Mesenchymal stem cell (in vitro differentiated cells and primary cell): ENCODE measurements around the gene GRID2.

ENCODE experiments used
- DNase-seq: peaks from one replicate; pipeline ENCODE4 v3.0.0-alpha.2; 2013
- H2AFZ ChIP-seq: one replicate; pipeline ENCODE4 v1.6.1; 2013; ENCODE audit warnings: low read depth, mild to moderate bottlenecking, control low read depth, inconsistent platforms, low read length, moderate library complexity
- H2AK5ac ChIP-seq: 2 replicates; pipeline ENCODE4 v1.6.1; 2013; ENCODE audit warnings: low read length, moderate library complexity, mild to moderate bottlenecking, inconsistent platforms; ENCODE audit not compliant: severe bottlenecking
- H2BK120ac ChIP-seq: one replicate; pipeline ENCODE4 v1.6.1; 2013; ENCODE audit warnings: low read depth, mild to moderate bottlenecking, inconsistent platforms, low read length, moderate library complexity
- H2BK12ac ChIP-seq, 2 experiments: one replicate each; pipeline ENCODE4 v1.6.1; 2013; ENCODE audit warnings: inconsistent platforms in 2 of 2, low read length in 2 of 2, mild to moderate bottlenecking in 2 of 2, moderate library complexity in 2 of 2, control low read depth in 1 of 2
- H2BK15ac ChIP-seq: one replicate; pipeline ENCODE4 v1.6.1; 2013; ENCODE audit warnings: mild to moderate bottlenecking, low read depth, inconsistent platforms; ENCODE audit not compliant: poor library complexity, severe bottlenecking
- H2BK5ac ChIP-seq: 2 replicates; pipeline ENCODE4 v1.6.1; 2013; ENCODE audit warnings: low read depth, mild to moderate bottlenecking, low read length, control low read depth, inconsistent platforms; ENCODE audit not compliant: poor library complexity, severe bottlenecking
- H3K14ac ChIP-seq, 2 experiments: one replicate each; pipeline ENCODE4 v1.6.1; 2013; ENCODE audit warnings: inconsistent platforms in 2 of 2, low read length in 2 of 2, control low read depth in 1 of 2, mild to moderate bottlenecking in 1 of 2, moderate library complexity in 1 of 2
- H3K18ac ChIP-seq, 2 experiments: one replicate each; pipeline ENCODE4 v1.6.1; 2013; ENCODE audit warnings: inconsistent platforms in 2 of 2, low read length in 2 of 2, control low read depth in 1 of 2, low read depth in 1 of 2, mild to moderate bottlenecking in 1 of 2
- H3K23ac ChIP-seq, 2 experiments: one replicate each; pipeline ENCODE4 v1.6.1; 2013; ENCODE audit warnings: inconsistent platforms in 2 of 2, low read length in 2 of 2, mild to moderate bottlenecking in 2 of 2, moderate library complexity in 2 of 2, control low read depth in 1 of 2
- H3K27ac ChIP-seq: 2 replicates; pipeline ENCODE4 v1.5.1; 2013; ENCODE audit warnings: mild to moderate bottlenecking, moderate library complexity, low read length, control low read depth, inconsistent platforms; ENCODE audit not compliant: poor library complexity, severe bottlenecking
- H3K27me3 ChIP-seq, 2 experiments: 2 replicates each; pipeline versions ENCODE4 v1.6.1 to v1.7.0; 2013; ENCODE audit warnings: low read length in 2 of 2, mild to moderate bottlenecking in 2 of 2, moderate library complexity in 2 of 2, control low read depth in 1 of 2, inconsistent platforms in 1 of 2; ENCODE audit not compliant: control insufficient read depth in 1 of 2, insufficient read depth in 1 of 2
- H3K36me3 ChIP-seq, 2 experiments: 2 replicates each; pipeline versions ENCODE4 v1.6.1 to v1.7.0; 2013; ENCODE audit warnings: low read length in 2 of 2, control low read depth in 1 of 2, inconsistent platforms in 1 of 2, low read depth in 1 of 2, mild to moderate bottlenecking in 1 of 2; ENCODE audit not compliant: insufficient read depth in 2 of 2, control insufficient read depth in 1 of 2
- H3K4ac ChIP-seq, 2 experiments: one replicate each; pipeline ENCODE4 v1.6.1; 2013; ENCODE audit warnings: inconsistent platforms in 2 of 2, low read length in 2 of 2, mild to moderate bottlenecking in 2 of 2, moderate library complexity in 2 of 2, control low read depth in 1 of 2, low read depth in 1 of 2
- H3K4me1 ChIP-seq: 2 replicates; pipeline ENCODE4 v1.6.1; 2013; ENCODE audit warnings: low read depth, low read length, control low read depth; ENCODE audit not compliant: control insufficient read depth, insufficient read depth
- H3K4me2 ChIP-seq: 2 replicates; pipeline ENCODE4 v1.6.1; 2013; ENCODE audit warnings: low read length, mild to moderate bottlenecking, inconsistent platforms; ENCODE audit not compliant: poor library complexity, severe bottlenecking
- H3K4me3 ChIP-seq, 2 experiments: 2 replicates each; pipeline versions ENCODE4 v1.5.1 to v1.7.0; 2013; ENCODE audit warnings: low read length in 2 of 2, mild to moderate bottlenecking in 2 of 2, control low read depth in 1 of 2, low read depth in 1 of 2; ENCODE audit not compliant: insufficient read depth in 1 of 2
- H3K79me1 ChIP-seq: replicated peaks from 2 replicates; pipeline ENCODE4 v1.6.1; 2013; ENCODE audit warnings: mild to moderate bottlenecking, control low read depth, low read length, inconsistent platforms; ENCODE audit not compliant: poor library complexity, severe bottlenecking
- H3K9ac ChIP-seq: 2 replicates; pipeline ENCODE4 v1.7.0; 2013; ENCODE audit warnings: mild to moderate bottlenecking, low read length, moderate library complexity
- H3K9me3 ChIP-seq: 2 replicates; pipeline ENCODE4 v1.7.0; 2013; ENCODE audit warnings: mild to moderate bottlenecking, low read length; ENCODE audit not compliant: control insufficient read depth
- H4K8ac ChIP-seq: one replicate; pipeline ENCODE4 v1.6.1; 2013; ENCODE audit warnings: inconsistent platforms, mild to moderate bottlenecking, low read length, moderate library complexity
- H4K91ac ChIP-seq: one replicate; pipeline ENCODE4 v1.6.1; 2013; ENCODE audit warnings: mild to moderate bottlenecking, low read length, inconsistent platforms
- WGBS: methylation state at CpG from one replicate; pipeline ENCODE4 v1.1.7; 2013; ENCODE audit warnings: mixed read lengths; 5-methylcytosine and 5-hydroxymethylcytosine counted together

The GRID2 gene

GRCh38 chr4:93080316-93080715 is 776.5 kb downstream of the GRID2 start:
- 88% methylated on average over 1 of the region's 2 CpGs for WGBS

GRCh38 chr4:93084599-93085305 is 781.0 kb downstream of the GRID2 start:
- H3K9me3 ChIP-seq, result no peaks in the 10 kb centered on the region
- no peak overlapping the region for H2BK5ac ChIP-seq
- H4K91ac ChIP-seq, result no peak overlapping the region
- no peaks in the 10 kb centered on the region for H3K79me1 ChIP-seq
- no peak overlapping the region for H2AFZ ChIP-seq
- H3K4me1 ChIP-seq, result no peaks in the 10 kb centered on the region
- H2BK15ac ChIP-seq, result no peak overlapping the region
- no peak overlapping the region for H3K9ac ChIP-seq
- no peak overlapping the region for H3K18ac ChIP-seq
- H3K23ac ChIP-seq, result no peak overlapping the region
- H3K27me3 ChIP-seq, result no peaks in the 10 kb centered on the region
- no peak overlapping the region for H3K4me2 ChIP-seq
- WGBS, result 89% methylated on average over 9 of the region's 10 CpGs
- no peak overlapping the region for H3K4me3 ChIP-seq
- H3K36me3 ChIP-seq, result no peaks in the 10 kb centered on the region
- no peak overlapping the region for H2BK120ac ChIP-seq
- no peak overlapping the region for H3K4ac ChIP-seq
- H3K27ac ChIP-seq, result no peak overlapping the region
- no peak for DNase-seq
- no peak overlapping the region for H4K8ac ChIP-seq
- no peak overlapping the region for H2BK12ac ChIP-seq
- no peak overlapping the region for H2AK5ac ChIP-seq
- H3K14ac ChIP-seq, result no peak overlapping the region

More at GRCh38 chr4:93080316-93080715, 776.5 kb downstream of the GRID2 start:
- H3K9me3 ChIP-seq, result no peaks in the 10 kb centered on the region
- H3K23ac ChIP-seq, result no peak overlapping the region
- H2BK15ac ChIP-seq, result no peak overlapping the region
- no peak overlapping the region for H3K9ac ChIP-seq
- no peak overlapping the region for H2AK5ac ChIP-seq
- no peak overlapping the region for H4K91ac ChIP-seq
- no peak overlapping the region for H3K4me2 ChIP-seq
- no peak overlapping the region for H3K14ac ChIP-seq
- H2BK12ac ChIP-seq, result no peak overlapping the region
- H2AFZ ChIP-seq, result no peak overlapping the region
- H3K79me1 ChIP-seq, result no peaks in the 10 kb centered on the region
- H2BK5ac ChIP-seq, result no peak overlapping the region
- H3K18ac ChIP-seq, result no peak overlapping the region
- no peaks in the 10 kb centered on the region for H3K27me3 ChIP-seq
- H3K4me3 ChIP-seq, result no peak overlapping the region
- no peak overlapping the region for H2BK120ac ChIP-seq
- no peak overlapping the region for H3K4ac ChIP-seq
- no peaks in the 10 kb centered on the region for H3K4me1 ChIP-seq
- DNase-seq, result no peak
- H4K8ac ChIP-seq, result no peak overlapping the region
- H3K36me3 ChIP-seq, result no peaks in the 10 kb centered on the region
- no peak overlapping the region for H3K27ac ChIP-seq

GRCh38 chr4:93086356-93086755 is 782.6 kb downstream of the GRID2 start:
- Histone ChIP-seq H3K4me2 (no peak overlapping the region), H2BK15ac (no peak overlapping the region), H2AK5ac (no peak overlapping the region), H3K79me1 (no peaks in the 10 kb centered on the region), H3K36me3 (no peaks in the 10 kb centered on the region), H2BK120ac (no peak overlapping the region), H3K14ac (no peak overlapping the region), H3K23ac (no peak overlapping the region), H2BK5ac (no peak overlapping the region), H2BK12ac (no peak overlapping the region), H3K9ac (no peak overlapping the region), H3K9me3 (no peaks in the 10 kb centered on the region), H3K27ac (no peak overlapping the region), H3K18ac (no peak overlapping the region), H3K4me1 (no peaks in the 10 kb centered on the region), H3K27me3 (no peaks in the 10 kb centered on the region), H2AFZ (no peak overlapping the region), H3K4ac (no peak overlapping the region), H3K4me3 (no peak overlapping the region), H4K91ac (no peak overlapping the region), H4K8ac (no peak overlapping the region)
- WGBS, result 89% methylated on average over 2 of the region's 4 CpGs
- no peak for DNase-seq

GRCh38 chr4:93092765-93093164 is 789.0 kb downstream of the GRID2 start:
- Histone ChIP-seq H3K18ac (no peak overlapping the region), H3K4me1 (no peaks in the 10 kb centered on the region), H3K4ac (no peak overlapping the region), H3K27me3 (no peaks in the 10 kb centered on the region), H3K9me3 (no peaks in the 10 kb centered on the region), H2BK12ac (no peak overlapping the region), H2BK15ac (no peak overlapping the region), H3K9ac (no peak overlapping the region), H2AFZ (no peak overlapping the region), H2BK120ac (no peak overlapping the region), H3K4me2 (no peak overlapping the region), H2BK5ac (no peak overlapping the region), H2AK5ac (no peak overlapping the region), H3K4me3 (no peak overlapping the region), H3K79me1 (no peaks in the 10 kb centered on the region), H3K36me3 (no peaks in the 10 kb centered on the region), H3K27ac (no peak overlapping the region), H4K8ac (no peak overlapping the region), H3K23ac (no peak overlapping the region), H3K14ac (no peak overlapping the region), H4K91ac (no peak overlapping the region)
- no peak for DNase-seq
- 96% methylated on average over 2 of the region's 2 CpGs for WGBS
